Muscle layer of duodenum (tissue), 2 donors: ENCODE data around the gene PICALM.
"Not testable (repeated sequence)": the region's sequence is repeated elsewhere in the genome, so short reads cannot be mapped to it uniquely, and the experiment has no call there.

Source experiments
- H3K27ac ChIP-seq: one replicate; pipeline ENCODE4 v1.7.0; 2013; ENCODE audit warnings: mild to moderate bottlenecking, low read length
- H3K27me3 ChIP-seq: one replicate; pipeline ENCODE4 v1.7.0; 2013; ENCODE audit warnings: low read depth, mild to moderate bottlenecking, control low read depth, low read length
- H3K36me3 ChIP-seq, 2 donors: one replicate each; pipeline ENCODE4 v1.7.0; 2013; ENCODE audit warnings: low read length in 2 of 2, control low read depth in 1 of 2, mild to moderate bottlenecking in 1 of 2; ENCODE audit not compliant: insufficient read depth in 2 of 2, control insufficient read depth in 1 of 2
- H3K4me1 ChIP-seq, 2 donors: one replicate each; pipeline ENCODE4 v1.7.0; 2013; ENCODE audit warnings: low read length in 2 of 2, mild to moderate bottlenecking in 2 of 2, control low read depth in 1 of 2, moderate library complexity in 1 of 2; ENCODE audit not compliant: insufficient read depth in 2 of 2, control insufficient read depth in 1 of 2
- H3K4me3 ChIP-seq, 2 donors: one replicate each; pipeline ENCODE4 v1.7.0; 2013; ENCODE audit warnings: low read length in 2 of 2, low read depth in 1 of 2, mild to moderate bottlenecking in 1 of 2
- H3K9me3 ChIP-seq, 2 donors: one replicate each; pipeline ENCODE4 v1.7.0; 2013; ENCODE audit warnings: low read length in 2 of 2, control low read depth in 1 of 2, mild to moderate bottlenecking in 1 of 2; ENCODE audit not compliant: control insufficient read depth in 1 of 2
- donor health status: healthy.

Gene PICALM

DNA sequence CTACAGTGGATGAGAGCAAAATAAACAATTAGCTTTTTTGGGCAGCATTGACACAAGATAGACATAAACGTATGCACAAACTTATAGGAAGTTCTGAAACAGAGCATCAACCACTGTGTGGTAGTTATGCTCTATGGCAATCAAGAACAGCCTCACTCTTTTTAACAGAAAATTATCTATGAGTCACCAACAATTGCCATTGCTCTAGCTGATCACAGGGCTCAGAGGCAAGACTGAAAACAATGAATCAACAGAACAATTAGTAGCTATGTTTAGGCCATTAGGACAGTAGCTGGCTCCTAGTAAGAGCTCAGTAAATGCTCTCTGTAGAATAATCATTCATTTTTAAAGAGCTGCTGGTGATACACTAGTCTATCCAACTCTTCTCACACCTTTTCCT lies 34.9 kb upstream of the PICALM start:
- no peaks in the 10 kb centered on the region for H3K4me1 ChIP-seq
- H3K9me3 ChIP-seq: no peaks in the 10 kb centered on the region
- H3K36me3 ChIP-seq: no peaks in the 10 kb centered on the region
- H3K4me3 ChIP-seq: no peak overlapping the region
- no peak overlapping the region for H3K27ac ChIP-seq
- no peaks in the 10 kb centered on the region for H3K27me3 ChIP-seq

GRCh38 chr11:86101941-86102407 lies 33.1 kb upstream of the PICALM start:
- H3K27ac ChIP-seq: no peak overlapping the region
- H3K4me1 ChIP-seq: no peaks in the 10 kb centered on the region
- no peaks in the 10 kb centered on the region for H3K9me3 ChIP-seq
- H3K36me3 ChIP-seq: no peaks in the 10 kb centered on the region
- no peaks in the 10 kb centered on the region for H3K27me3 ChIP-seq
- no peak overlapping the region for H3K4me3 ChIP-seq

- Histone ChIP-seq H3K27me3 (no peaks in the 10 kb centered on the region), H3K9me3 (no peaks in the 10 kb centered on the region), H3K36me3 (no peaks in the 10 kb centered on the region), H3K4me3 (no peak overlapping the region), H3K4me1 (no peaks in the 10 kb centered on the region), H3K27ac (no peak overlapping the region)
Observed at GRCh38 chr11:86101493-86101892, 32.6 kb upstream of the PICALM start.

GRCh38 chr11:86099874-86100273 lies 31.0 kb upstream of the PICALM start:
- H3K4me3 ChIP-seq: no peak overlapping the region
- H3K27ac ChIP-seq: no peak overlapping the region
- H3K4me1 ChIP-seq: no peaks in the 10 kb centered on the region
- H3K9me3 ChIP-seq: no peaks in the 10 kb centered on the region
- no peaks in the 10 kb centered on the region for H3K36me3 ChIP-seq
- no peaks in the 10 kb centered on the region for H3K27me3 ChIP-seq

GRCh38 chr11:86097980-86098379 lies 29.1 kb upstream of the PICALM start:
- H3K4me3 ChIP-seq: no peak overlapping the region
- H3K9me3 ChIP-seq: no peaks in the 10 kb centered on the region
- no peaks in the 10 kb centered on the region for H3K4me1 ChIP-seq
- no peaks in the 10 kb centered on the region for H3K36me3 ChIP-seq
- H3K27ac ChIP-seq: no peak overlapping the region
- H3K27me3 ChIP-seq: no peaks in the 10 kb centered on the region

GRCh38 chr11:86091566-86091965 lies 22.7 kb upstream of the PICALM start:
- Histone ChIP-seq H3K4me3 (no peak overlapping the region), H3K27ac (no peak overlapping the region), H3K9me3 (no peaks in the 10 kb centered on the region), H3K36me3 (no peaks in the 10 kb centered on the region), H3K27me3 (no peaks in the 10 kb centered on the region), H3K4me1 (no peaks in the 10 kb centered on the region)

DNA sequence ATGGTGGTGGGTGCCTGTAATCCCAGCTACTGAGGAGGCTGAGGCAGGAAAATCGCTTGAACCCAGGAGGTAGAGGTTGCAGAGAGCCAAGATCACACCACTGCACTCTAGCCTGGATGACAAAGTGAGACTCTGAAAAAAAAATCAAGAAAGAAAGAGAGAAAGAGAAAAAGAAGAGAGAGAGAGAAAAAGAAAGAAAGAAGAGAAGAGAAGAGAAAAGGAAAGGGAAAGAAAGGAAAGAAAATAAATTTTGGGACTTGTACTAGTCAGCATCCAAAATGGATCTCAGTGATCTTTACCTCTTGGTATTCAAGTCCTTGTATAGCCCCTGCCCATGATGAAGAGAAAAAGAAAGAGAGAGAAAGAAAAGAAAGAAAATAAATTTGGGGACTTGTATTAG lies 22.2 kb upstream of the PICALM start:
- no peak overlapping the region for H3K4me3 ChIP-seq
- H3K9me3 ChIP-seq: no peaks in the 10 kb centered on the region
- no peaks in the 10 kb centered on the region for H3K36me3 ChIP-seq
- H3K4me1 ChIP-seq: no peaks in the 10 kb centered on the region
- no peak overlapping the region for H3K27ac ChIP-seq
- H3K27me3 ChIP-seq: no peaks in the 10 kb centered on the region

GRCh38 chr11:86089659-86090058 lies 20.8 kb upstream of the PICALM start:
- Histone ChIP-seq H3K9me3 (no peaks in the 10 kb centered on the region), H3K27me3 (no peaks in the 10 kb centered on the region), H3K36me3 (no peaks in the 10 kb centered on the region), H3K4me1 (no peaks in the 10 kb centered on the region), H3K4me3 (no peak overlapping the region), H3K27ac (no peak overlapping the region)

DNA sequence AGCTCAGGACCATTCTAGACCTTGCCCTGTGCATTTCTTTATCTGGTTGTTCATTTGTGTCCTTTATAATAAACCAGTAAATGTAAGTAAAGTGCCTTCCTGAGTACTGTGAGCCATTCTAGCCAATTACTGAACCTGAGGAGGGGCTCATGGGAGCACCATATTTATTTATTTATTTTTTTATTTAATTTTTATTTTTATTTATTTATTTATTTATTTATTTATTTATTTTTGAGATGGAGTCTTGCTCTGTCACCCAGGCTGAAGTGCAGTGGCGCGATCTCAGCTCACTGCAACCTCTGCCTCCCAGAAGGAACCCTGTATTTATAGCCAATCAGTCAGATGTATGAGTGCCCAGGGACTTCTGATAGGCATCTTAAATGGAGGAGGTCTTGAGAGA lies 18.8 kb upstream of the PICALM start:
- not testable (repeated sequence) for H3K27ac ChIP-seq, H3K36me3 ChIP-seq, H3K27me3 ChIP-seq, H3K9me3 ChIP-seq, H3K4me3 ChIP-seq, H3K4me1 ChIP-seq

GRCh38 chr11:86087256-86087655 lies 18.4 kb upstream of the PICALM start:
- Histone ChIP-seq H3K27ac (no peak overlapping the region), H3K4me3 (no peak overlapping the region), H3K9me3 (no peaks in the 10 kb centered on the region), H3K36me3 (no peaks in the 10 kb centered on the region), H3K27me3 (no peaks in the 10 kb centered on the region), H3K4me1 (no peaks in the 10 kb centered on the region)

- Histone ChIP-seq H3K27me3 (no peaks in the 10 kb centered on the region), H3K27ac (no peak overlapping the region), H3K4me3 (no peak overlapping the region), H3K4me1 (no peaks in the 10 kb centered on the region), H3K9me3 (no peaks in the 10 kb centered on the region), H3K36me3 (no peaks in the 10 kb centered on the region)
Observed at GRCh38 chr11:86081455-86081854, 12.6 kb upstream of the PICALM start.

GRCh38 chr11:86079421-86079820 lies 10.5 kb upstream of the PICALM start:
- Histone ChIP-seq H3K4me1 (no peaks in the 10 kb centered on the region), H3K9me3 (no peaks in the 10 kb centered on the region), H3K27ac (no peak overlapping the region), H3K36me3 (no peaks in the 10 kb centered on the region), H3K27me3 (no peaks in the 10 kb centered on the region), H3K4me3 (no peak overlapping the region)
